NCI-H2107 treated with DMSO at 0.1 percent for 48 hours (cell line): ENCODE data around the gene TCP11X1.
"Not testable (repeated sequence)": the region's sequence is repeated elsewhere in the genome, so short reads cannot be mapped to it uniquely, and the experiment has no call there.

Experiments
- DNase-seq: peaks from one replicate; lab custom pipeline; 2025; ENCODE audit not compliant: unreplicated experiment; lab: John Stamatoyannopoulos, UW

Gene TCP11X1

GRCh38 chrX:102214986-102215385, at the start of gene TCP11X1:
Gene TCP11X1, plus strand, starts transcription at chrX:102215301.
- not testable (repeated sequence) for DNase-seq

GRCh38 chrX:102185967-102186720, 29.0 kb upstream of the TCP11X1 start:
- no peak for DNase-seq

GRCh38 chrX:102207940-102208339, 7.2 kb upstream of the TCP11X1 start:
- DNase-seq = not testable (repeated sequence)

DNA sequence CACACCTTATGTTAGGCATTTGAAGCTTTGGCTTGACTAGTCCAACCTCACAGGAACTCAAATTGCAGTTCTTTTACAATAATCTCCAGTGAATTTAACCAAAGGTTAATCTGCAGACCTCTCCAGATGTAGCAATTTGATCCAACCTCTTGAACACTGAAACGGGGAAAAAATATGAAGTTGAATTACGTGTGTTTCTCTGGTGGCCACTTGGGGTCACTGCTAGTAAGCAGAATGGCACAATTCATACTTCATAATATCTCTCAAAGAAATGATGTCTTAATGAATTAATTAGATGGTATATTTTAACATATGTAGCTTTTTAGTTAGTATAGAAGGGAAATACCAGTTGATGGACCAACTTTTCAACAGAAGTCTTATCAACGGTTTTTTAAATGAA, 1.4 kb downstream of the TCP11X1 start:
- DNase-seq = not testable (repeated sequence)

DNA sequence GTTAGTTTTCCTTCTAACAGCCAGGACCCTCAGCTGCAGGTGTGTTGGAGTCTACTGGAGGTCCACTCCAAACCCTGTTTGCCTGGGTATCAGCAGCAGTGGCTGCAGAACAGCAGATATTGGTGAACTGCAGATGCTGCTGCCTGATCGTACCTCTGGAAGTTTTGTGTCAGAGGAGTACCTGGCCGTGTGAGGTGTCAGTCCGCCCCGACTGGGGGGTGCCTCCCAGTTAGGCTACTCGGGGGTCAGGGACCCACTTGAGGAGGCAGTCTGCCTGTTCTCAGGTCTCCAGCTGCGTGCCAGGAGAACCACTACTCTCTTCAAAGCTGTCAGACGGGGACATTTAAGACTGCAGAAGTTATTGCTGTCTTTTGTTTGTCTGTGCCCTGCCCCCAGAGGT, 20.6 kb downstream of the TCP11X1 start:
- not testable (repeated sequence) for DNase-seq

DNA sequence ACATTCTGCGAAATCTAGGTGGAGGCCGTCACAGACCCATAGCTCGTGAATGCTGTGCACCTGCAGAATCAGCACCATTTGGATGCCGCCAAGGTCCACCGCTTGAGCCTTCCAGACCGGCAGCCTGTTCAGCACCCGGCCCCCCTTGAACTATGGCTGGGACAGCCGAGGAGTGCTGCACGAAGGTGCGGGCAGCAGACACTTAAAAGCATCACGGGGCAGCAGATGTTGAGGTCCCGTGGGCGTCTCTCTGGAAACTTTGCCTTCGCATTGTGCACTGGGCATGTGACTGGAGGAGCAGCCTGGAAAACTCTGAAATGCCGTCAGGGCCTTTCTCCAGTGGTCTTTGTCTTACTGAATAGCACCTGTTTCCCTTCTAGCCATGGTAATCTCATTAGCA, 25.2 kb downstream of the TCP11X1 start:
- not testable (repeated sequence) for DNase-seq

GRCh38 chrX:102246893-102247292, 31.8 kb downstream of the TCP11X1 start, which contains the start of gene NXF2:
Gene NXF2, plus strand, starts transcription at chrX:102247167. Its CDS starts 59,912 bp downstream, at chrX:102307079.
- DNase-seq = not testable (repeated sequence)

DNA sequence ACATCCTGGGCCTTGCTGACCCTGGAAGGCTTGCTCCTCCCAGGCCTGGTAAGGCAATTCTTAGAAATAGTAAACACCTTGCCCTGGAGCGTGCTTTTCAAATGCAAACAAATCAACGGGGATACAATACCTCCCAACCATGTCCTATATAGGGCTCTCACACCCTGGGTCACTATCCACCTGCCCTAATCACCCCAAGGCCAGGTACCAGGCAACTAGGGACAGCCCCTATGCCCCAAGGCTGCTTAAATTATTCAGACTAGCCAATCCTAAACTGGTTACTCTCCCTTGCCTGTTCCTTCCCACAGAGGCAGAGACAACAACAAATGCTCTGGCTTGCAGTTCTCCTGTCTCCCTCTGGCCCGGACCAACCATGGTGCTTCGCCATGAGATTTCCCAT, 57.1 kb downstream of the TCP11X1 start:
- DNase-seq = not testable (repeated sequence)
